GM19328 (cell line): ENCODE data around the gene DGKZ.

Experiments
- ATAC-seq: cut with Tn5 transposase; IDR thresholded peaks from one replicate; pipeline ENCODE4 v1.9.1; 2021; ENCODE audit warnings: mild to moderate bottlenecking, moderate library complexity; ENCODE audit not compliant: unreplicated experiment

Gene DGKZ

GRCh38 chr11:46343520-46343919, 3.7 kb upstream of the DGKZ start:
- no peak for ATAC-seq

GRCh38 chr11:46345131-46345597, 2.1 kb upstream of the DGKZ start:
- no peak for ATAC-seq

- no peak for ATAC-seq
Measured at GRCh38 chr11:46345881-46346484, 1.3 kb upstream of the DGKZ start.

- ATAC-seq = no peak
Measured at GRCh38 chr11:46347637-46348311, 511 bp downstream of the DGKZ start.

- no peak for ATAC-seq
Measured at GRCh38 chr11:46348566-46349401, 1.5 kb downstream of the DGKZ start.

GRCh38 chr11:46350695-46351094, 3.4 kb downstream of the DGKZ start:
- no peak for ATAC-seq

GRCh38 chr11:46351148-46351547, 3.9 kb downstream of the DGKZ start:
- ATAC-seq = no peak

- no peak for ATAC-seq
Measured at GRCh38 chr11:46351606-46352005, 4.3 kb downstream of the DGKZ start.

- ATAC-seq = no peak
Measured at GRCh38 chr11:46352063-46352841, 5.0 kb downstream of the DGKZ start.

- no peak for ATAC-seq
Measured at GRCh38 chr11:46353698-46354097, 6.4 kb downstream of the DGKZ start.

- ATAC-seq = no peak
Measured at GRCh38 chr11:46356924-46357482, 9.7 kb downstream of the DGKZ start.

GRCh38 chr11:46357483-46357936, 10.2 kb downstream of the DGKZ start:
- no peak for ATAC-seq

GRCh38 chr11:46359953-46360352, 12.7 kb downstream of the DGKZ start:
- no peak for ATAC-seq

GRCh38 chr11:46360878-46361277, 13.6 kb downstream of the DGKZ start:
- no peak for ATAC-seq

- ATAC-seq = peak; percentile 84
Measured at GRCh38 chr11:46361283-46362155, 14.3 kb downstream of the DGKZ start.

GRCh38 chr11:46362156-46363030, 15.1 kb downstream of the DGKZ start:
- no peak for ATAC-seq

GRCh38 chr11:46363031-46363407, 15.8 kb downstream of the DGKZ start:
- no peak for ATAC-seq

- ATAC-seq = no peak
Measured at GRCh38 chr11:46363455-46364005, 16.3 kb downstream of the DGKZ start.
